GM18951 (cell line): ENCODE measurements around the gene KIF26B.

Experiments
- POLR2A ChIP-seq: IDR thresholded peaks from 4 replicates; pipeline ENCODE4 v1.6.1; 2011; ENCODE audit warnings: mild to moderate bottlenecking; ENCODE audit not compliant: insufficient read length, insufficient read depth; ENCODE audit errors: extremely low read depth
- in situ Hi-C: fragments of 300-500 bp; cut with MboI; formaldehyde crosslinking; loops from one replicate; pipeline ENCODE4 v1.12.0; 2022; ENCODE audit warnings: low sequenced_read_pairs, mixed read lengths, inconsistent platforms; ENCODE audit not compliant: unreplicated experiment

KIF26B gene

GRCh38 chr1:245598524-245599305 lies 443.9 kb downstream of the KIF26B start:
- no peak for TF ChIP-seq POLR2A
- in situ Hi-C loops, result no loop called here

- TF ChIP-seq POLR2A, result no peak
- in situ Hi-C loops, result no loop called here
These were observed 444.8 kb downstream of the KIF26B start for GRCh38 chr1:245599371-245600174.

DNA sequence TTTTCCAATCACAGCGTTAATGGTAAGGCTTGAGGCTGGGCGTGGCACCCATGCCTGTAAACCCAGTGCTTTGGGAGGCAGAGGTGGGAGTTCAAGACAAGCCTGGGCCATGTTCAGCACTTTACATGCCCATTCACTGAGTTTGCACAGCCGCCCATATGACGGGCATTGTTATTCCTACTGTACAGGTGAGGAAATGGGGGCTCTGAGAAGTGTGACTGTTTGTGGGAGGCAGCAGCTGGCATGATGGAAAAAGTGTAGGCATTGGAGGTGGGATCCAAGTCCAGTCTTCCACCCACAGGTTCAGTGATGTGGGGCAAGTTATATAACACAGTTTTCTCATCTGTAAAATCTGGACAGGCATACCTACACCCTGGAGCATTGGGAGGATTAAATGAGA lies 445.9 kb downstream of the KIF26B start:
- no peak for TF ChIP-seq POLR2A

GRCh38 chr1:245603311-245603865 lies 448.6 kb downstream of the KIF26B start:
- no peak for TF ChIP-seq POLR2A
- in situ Hi-C loops, result no loop called here

More for the DNA sequence above, 445.9 kb downstream of the KIF26B start:
- in situ Hi-C loops, result no loop called here

DNA sequence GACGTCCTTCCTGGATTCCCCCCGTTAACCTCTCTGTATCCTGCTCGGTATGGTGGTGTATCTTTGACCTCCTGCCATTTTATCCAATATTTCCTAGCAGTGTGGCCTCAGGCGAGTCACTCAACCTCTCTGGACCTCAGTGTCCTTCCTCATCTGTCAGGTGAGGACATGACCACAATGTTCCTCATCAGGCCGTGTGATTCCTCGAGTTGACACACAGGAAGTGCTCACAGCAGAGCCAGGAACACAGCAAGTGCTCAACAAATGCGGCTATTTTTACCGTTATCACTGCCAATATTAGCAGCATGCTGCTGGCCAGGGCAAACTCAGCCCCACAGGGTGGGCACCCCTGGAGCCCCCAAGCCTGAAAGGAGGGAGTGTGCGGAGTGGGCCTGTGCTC lies 450.2 kb downstream of the KIF26B start:
- in situ Hi-C loops, result no loop called here
- TF ChIP-seq POLR2A, result no peak

GRCh38 chr1:245605480-245606156 lies 450.8 kb downstream of the KIF26B start:
- TF ChIP-seq POLR2A, result no peak
- in situ Hi-C loops, result no loop called here

DNA sequence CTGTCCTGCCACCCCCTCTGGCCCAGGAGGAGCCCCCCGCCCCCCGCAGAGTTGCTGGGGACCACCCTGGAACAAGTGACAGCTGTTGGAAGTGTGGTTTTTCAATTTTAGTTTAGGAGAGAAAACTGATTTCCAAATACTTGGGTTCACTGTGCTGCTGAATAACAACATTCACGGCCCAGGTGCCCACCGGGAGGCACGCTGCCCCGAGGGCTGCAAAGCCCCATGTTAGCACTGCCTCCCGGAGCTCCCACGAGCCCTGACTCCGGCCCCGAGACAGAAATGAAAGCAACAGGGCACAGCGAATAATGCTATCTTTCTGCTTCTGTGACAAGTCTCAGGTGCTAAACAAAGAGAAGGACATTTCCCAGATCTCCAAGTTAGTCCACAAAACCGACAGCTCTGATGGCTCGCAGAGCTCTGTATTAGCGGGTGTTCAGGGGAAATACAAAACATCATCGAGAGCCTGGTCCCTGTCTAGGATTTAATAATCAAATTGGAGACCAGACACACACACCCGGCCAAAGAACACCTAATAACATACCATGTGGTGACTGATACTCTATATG lies 451.5 kb downstream of the KIF26B start:
- in situ Hi-C loops, result no loop called here
- TF ChIP-seq POLR2A, result no peak

DNA sequence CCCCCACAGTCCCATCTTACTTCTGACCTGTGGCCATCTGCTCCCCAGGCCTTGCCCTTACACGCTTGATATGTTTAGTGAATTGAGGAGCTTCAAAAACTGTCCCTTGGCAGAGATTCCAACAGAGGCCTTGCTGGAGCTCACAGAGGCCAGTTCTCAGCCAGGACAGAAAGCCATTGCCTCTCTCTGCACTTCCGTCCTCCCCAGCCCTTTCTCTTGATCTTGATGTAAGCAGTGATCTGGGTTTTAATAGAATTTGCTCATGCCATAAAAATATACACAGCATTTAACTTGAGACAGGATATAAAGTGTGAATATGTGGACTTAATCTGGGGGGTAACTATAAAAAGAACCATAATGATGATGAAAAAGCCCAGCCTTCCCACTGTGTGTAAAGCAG lies 453.5 kb downstream of the KIF26B start:
- TF ChIP-seq POLR2A, result no peak
- in situ Hi-C loops, result no loop called here

DNA sequence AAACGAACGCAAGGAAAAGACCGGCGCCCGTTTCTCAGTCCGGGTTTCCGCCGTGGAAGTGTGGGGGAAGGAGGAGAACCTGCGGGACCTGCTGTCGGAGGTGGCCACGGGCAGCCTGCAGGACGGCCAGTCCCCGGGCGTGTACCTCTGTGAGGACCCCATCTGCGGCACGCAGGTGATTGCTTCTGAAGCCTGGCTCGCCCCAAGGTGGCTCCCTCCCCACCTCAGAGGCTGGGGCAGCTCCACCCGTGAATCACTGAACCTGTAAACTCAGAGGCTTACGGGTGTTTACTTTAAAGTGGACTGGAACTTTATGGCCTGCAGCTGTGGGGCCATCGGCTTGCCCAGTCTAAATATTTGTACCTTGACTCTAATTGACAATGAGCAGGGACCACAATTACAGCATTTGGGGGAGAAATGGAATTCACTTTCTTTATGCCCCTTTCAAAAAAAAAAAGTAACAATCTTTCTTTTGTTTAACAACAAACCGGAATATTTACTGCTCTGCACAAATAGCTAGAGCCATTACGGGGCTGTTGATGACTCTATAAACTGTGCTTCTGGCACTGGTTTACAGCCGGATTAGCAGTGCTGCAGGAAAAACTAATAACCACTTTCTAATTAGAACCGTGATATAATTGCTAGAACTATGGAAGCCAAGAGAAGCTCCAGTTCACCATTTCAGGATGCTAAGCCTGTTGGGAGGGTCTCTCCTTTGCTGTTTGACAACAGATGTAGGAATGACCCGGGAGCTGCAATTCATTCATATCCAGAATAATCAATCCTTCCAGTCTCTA lies 454.8 kb downstream of the KIF26B start:
- in situ Hi-C loops, result no loop called here
- TF ChIP-seq POLR2A, result no peak

DNA sequence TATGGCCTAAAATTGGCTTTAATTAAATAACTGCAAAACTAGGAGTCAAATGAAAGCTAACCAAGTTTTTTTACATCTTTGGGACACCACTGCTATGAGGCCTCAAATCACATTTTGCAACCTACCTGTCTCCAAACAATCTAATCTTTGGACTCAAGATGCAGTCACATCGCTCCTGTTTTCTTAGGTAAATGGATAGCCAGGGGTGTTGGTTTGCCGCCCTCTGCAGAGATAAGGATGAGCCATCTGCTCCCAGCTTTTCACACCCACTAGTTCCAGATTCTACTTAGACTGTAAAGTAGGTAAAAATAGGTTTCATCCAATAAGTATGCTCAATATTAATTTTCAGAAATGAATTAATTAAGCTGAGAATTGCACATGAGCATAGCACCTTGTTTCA lies 456.5 kb downstream of the KIF26B start:
- TF ChIP-seq POLR2A, result no peak
- in situ Hi-C loops, result no loop called here

DNA sequence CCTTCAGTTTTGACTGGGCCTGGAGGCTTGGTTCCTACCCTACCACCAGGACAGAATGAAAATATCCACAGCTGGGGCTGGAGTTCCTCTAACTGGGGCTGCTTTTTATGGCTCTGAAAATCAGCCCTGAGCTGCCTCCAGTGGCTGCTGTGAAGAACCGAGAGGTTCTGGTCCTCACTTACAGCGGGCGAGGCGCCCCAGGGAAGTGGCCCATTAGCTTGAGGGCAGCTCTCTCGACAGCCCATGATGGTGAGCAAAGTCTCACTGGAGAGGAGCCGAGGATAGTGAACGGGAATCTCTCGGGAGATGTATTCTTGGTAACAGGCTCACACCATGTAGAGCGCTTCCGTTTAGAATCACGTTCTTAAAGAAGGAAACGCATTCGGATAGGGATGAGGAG lies 459.7 kb downstream of the KIF26B start:
- TF ChIP-seq POLR2A, result no peak
- in situ Hi-C loops, result no loop called here

DNA sequence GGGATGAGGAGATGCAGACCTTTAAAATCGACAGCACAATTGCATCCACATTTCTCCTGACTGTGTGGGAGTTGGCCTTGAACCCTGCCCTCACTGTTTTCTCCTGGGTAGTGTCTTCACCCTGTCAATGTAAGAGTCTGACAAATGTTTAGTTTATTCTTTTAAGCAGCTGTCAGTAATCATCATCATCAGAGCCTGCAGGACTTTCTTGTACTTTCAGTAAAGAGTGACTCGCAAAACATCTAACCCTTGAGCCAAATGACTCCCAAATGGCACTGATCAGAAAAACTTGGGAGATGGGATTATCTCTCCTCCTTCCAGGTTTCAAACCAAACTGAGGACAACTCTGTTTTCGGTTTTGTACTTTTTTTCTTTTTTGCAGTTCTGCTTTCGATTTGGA lies 460.2 kb downstream of the KIF26B start:
- in situ Hi-C loops, result no loop called here
- no peak for TF ChIP-seq POLR2A
